Measurements from ENCODE around the gene TMPRSS15. TPM values are rescaled to one million over a fixed set of nuclear protein-coding genes. Genes with fewer than 3 reads are reported as not detected.

Gene TMPRSS15
- polyA plus RNA-seq, 3 donors, result 0.20 to 0.31 (median 0.29) TPM

- DNase-seq (ENCODE audit: low read depth in 3 of 3, low spot score in 2 of 3), result no peak
Measured at GRCh38 chr21:18350216-18350615, 53.4 kb downstream of the TMPRSS15 start.

GRCh38 chr21:18349468-18349867 lies 54.1 kb downstream of the TMPRSS15 start:
- DNase-seq (ENCODE audit: low read depth in 3 of 3, low spot score in 2 of 3), result no peak

- DNase-seq (ENCODE audit: low read depth in 3 of 3, low spot score in 2 of 3), result no peak
Measured at GRCh38 chr21:18340387-18340942, 63.1 kb downstream of the TMPRSS15 start.

- DNase-seq (ENCODE audit: low read depth in 3 of 3, low spot score in 2 of 3), result no peak
Measured at GRCh38 chr21:18335651-18336236, 67.8 kb downstream of the TMPRSS15 start.

- no peak for DNase-seq (ENCODE audit: low read depth in 3 of 3, low spot score in 2 of 3)
Measured at GRCh38 chr21:18334066-18334465, 69.5 kb downstream of the TMPRSS15 start.

- no peak for DNase-seq (ENCODE audit: low read depth in 3 of 3, low spot score in 2 of 3)
Measured at GRCh38 chr21:18318156-18318555, 85.4 kb downstream of the TMPRSS15 start.

- DNase-seq (ENCODE audit: low read depth in 3 of 3, low spot score in 2 of 3), result no peak
Measured at GRCh38 chr21:18298228-18298627, 105.4 kb downstream of the TMPRSS15 start.

GRCh38 chr21:18294100-18294499 lies 109.5 kb downstream of the TMPRSS15 start:
- no peak for DNase-seq (ENCODE audit: low read depth in 3 of 3, low spot score in 2 of 3)

- no peak for DNase-seq (ENCODE audit: low read depth in 3 of 3, low spot score in 2 of 3)
Measured at GRCh38 chr21:18289876-18290275, 113.7 kb downstream of the TMPRSS15 start.

GRCh38 chr21:18285379-18285778 lies 118.2 kb downstream of the TMPRSS15 start:
- DNase-seq (ENCODE audit: low read depth in 3 of 3, low spot score in 2 of 3), result no peak

- DNase-seq (ENCODE audit: low read depth in 3 of 3, low spot score in 2 of 3), result no peak
Measured at GRCh38 chr21:18275781-18276180, 127.8 kb downstream of the TMPRSS15 start.

- DNase-seq (ENCODE audit: low read depth in 3 of 3, low spot score in 2 of 3), result no peak
Measured at GRCh38 chr21:18274370-18274769, 129.2 kb downstream of the TMPRSS15 start.

GRCh38 chr21:18273400-18273799 lies 130.2 kb downstream of the TMPRSS15 start:
- no peak for DNase-seq (ENCODE audit: low read depth in 3 of 3, low spot score in 2 of 3)

GRCh38 chr21:18269856-18270255 lies 133.7 kb downstream of the TMPRSS15 start:
- DNase-seq (ENCODE audit: low read depth in 3 of 3, low spot score in 2 of 3), result no peak

GRCh38 chr21:18268906-18269305 lies 134.7 kb downstream of the TMPRSS15 start:
- no peak for DNase-seq (ENCODE audit: low read depth in 3 of 3, low spot score in 2 of 3)

GRCh38 chr21:18267496-18267895 lies 136.1 kb downstream of the TMPRSS15 start:
- DNase-seq (ENCODE audit: low read depth in 3 of 3, low spot score in 2 of 3), result no peak

- DNase-seq (ENCODE audit: low read depth in 3 of 3, low spot score in 2 of 3), result no peak
Measured at GRCh38 chr21:18265944-18266343, 137.6 kb downstream of the TMPRSS15 start.

- DNase-seq (ENCODE audit: low read depth in 3 of 3, low spot score in 2 of 3), result no peak
Measured at GRCh38 chr21:18253799-18254198, 149.8 kb downstream of the TMPRSS15 start.

- DNase-seq (ENCODE audit: low read depth in 3 of 3, low spot score in 2 of 3), result no peak
Measured at GRCh38 chr21:18253221-18253620, 150.4 kb downstream of the TMPRSS15 start.

GRCh38 chr21:18252680-18253079 lies 150.9 kb downstream of the TMPRSS15 start:
- DNase-seq (ENCODE audit: low read depth in 3 of 3, low spot score in 2 of 3), result no peak

- DNase-seq (ENCODE audit: low read depth in 3 of 3, low spot score in 2 of 3), result no peak
Measured at GRCh38 chr21:18252256-18252655, 151.3 kb downstream of the TMPRSS15 start.

- DNase-seq (ENCODE audit: low read depth in 3 of 3, low spot score in 2 of 3), result no peak
Measured at GRCh38 chr21:18251065-18251464, 152.5 kb downstream of the TMPRSS15 start.

GRCh38 chr21:18249672-18250071 lies 153.9 kb downstream of the TMPRSS15 start:
- DNase-seq (ENCODE audit: low read depth in 3 of 3, low spot score in 2 of 3), result no peak
